Right atrium auricular region (tissue), 2 donors: ENCODE results near the gene SH2D3A. TPM values are rescaled to one million over a fixed set of nuclear protein-coding genes. Genes with fewer than 3 reads are reported as not detected.

ENCODE experiments used
- DNase-seq: peaks from one replicate; pipeline ENCODE4 v3.0.0-alpha.2; 2019; ENCODE audit warnings: low spot score
- H3K27ac ChIP-seq, 2 donors: fragments of 200-600 bp; sonication (generic); 1 replicate in 1 of 2; 2 replicates in 1 of 2; pipeline ENCODE4 v1.5.1; 2016 to 2019
- H3K27me3 ChIP-seq, 2 donors: fragments of 200-600 bp; sonication (generic); one replicate each; pipeline versions ENCODE4 v1.5.1 to v1.6.0; 2017 to 2019
- H3K36me3 ChIP-seq: fragments of 200-600 bp; sonication (generic); one replicate; pipeline ENCODE4 v1.5.1; 2016
- H3K4me1 ChIP-seq, 2 donors: fragments of 200-600 bp; sonication (generic); one replicate each; pipeline versions ENCODE4 v1.5.1 to v1.6.0; 2017 to 2019
- H3K4me3 ChIP-seq, 2 donors: fragments of 200-600 bp; sonication (generic); 1 replicate in 1 of 2; 2 replicates in 1 of 2; pipeline ENCODE4 v1.5.1; 2017 to 2019; ENCODE audit warnings: mild to moderate bottlenecking in 1 of 2, moderate library complexity in 1 of 2
- H3K9me3 ChIP-seq, 2 donors: fragments of 200-600 bp; sonication (generic); one replicate each; pipeline ENCODE4 v1.5.1; 2019
- total RNA-seq, 2 donors: library from RNA; depleted of rRNA; stranded (reverse); fragments of >200 nt; gene quantifications; one replicate each; pipeline ENCODE4 v1.1.0, GENCODE V29; 2016
- TF ChIP-seq, protein P1 (sequence below), 2 donors: fragments of 200-600 bp; sonication (generic); IDR thresholded peaks; one replicate each; pipeline ENCODE4 v1.5.1; 2019; ENCODE audit warnings: antibody characterized with exemption in 2 of 2

The SH2D3A gene
- total RNA-seq, 2 donors from 2014 or later = not detected

DNA sequence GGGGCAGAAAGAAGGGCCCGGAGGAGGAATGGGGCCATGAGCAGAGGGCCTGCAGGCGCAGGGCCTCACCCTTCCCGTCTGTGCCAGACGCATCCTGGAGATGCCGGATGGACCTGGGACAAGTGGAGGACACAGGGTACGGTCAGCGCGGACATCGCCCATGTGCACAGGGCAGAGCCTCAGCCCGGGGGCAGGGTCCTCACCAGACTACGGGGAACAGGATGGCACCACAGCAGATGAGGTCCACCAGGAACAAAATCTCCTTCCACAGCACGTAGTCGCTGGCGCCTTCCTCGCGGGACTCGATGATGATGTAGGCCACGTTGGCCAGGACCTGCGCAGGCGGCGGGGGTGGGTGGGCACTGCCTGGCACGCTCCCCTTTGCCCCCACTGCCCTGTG lies 35.4 kb downstream of the SH2D3A start:
- Histone ChIP-seq H3K4me1 (peaks cover 0 to 14% of the 10 kb centered on the region in 2 donors), H3K27ac (no peak overlapping the region), H3K4me3 (no peak overlapping the region), H3K9me3 (no peaks in the 10 kb centered on the region), H3K27me3 (no peaks in the 10 kb centered on the region), H3K36me3 (peaks cover 17% of the 10 kb centered on the region)
- DNase-seq = no peak
- TF ChIP-seq, protein P1, sequence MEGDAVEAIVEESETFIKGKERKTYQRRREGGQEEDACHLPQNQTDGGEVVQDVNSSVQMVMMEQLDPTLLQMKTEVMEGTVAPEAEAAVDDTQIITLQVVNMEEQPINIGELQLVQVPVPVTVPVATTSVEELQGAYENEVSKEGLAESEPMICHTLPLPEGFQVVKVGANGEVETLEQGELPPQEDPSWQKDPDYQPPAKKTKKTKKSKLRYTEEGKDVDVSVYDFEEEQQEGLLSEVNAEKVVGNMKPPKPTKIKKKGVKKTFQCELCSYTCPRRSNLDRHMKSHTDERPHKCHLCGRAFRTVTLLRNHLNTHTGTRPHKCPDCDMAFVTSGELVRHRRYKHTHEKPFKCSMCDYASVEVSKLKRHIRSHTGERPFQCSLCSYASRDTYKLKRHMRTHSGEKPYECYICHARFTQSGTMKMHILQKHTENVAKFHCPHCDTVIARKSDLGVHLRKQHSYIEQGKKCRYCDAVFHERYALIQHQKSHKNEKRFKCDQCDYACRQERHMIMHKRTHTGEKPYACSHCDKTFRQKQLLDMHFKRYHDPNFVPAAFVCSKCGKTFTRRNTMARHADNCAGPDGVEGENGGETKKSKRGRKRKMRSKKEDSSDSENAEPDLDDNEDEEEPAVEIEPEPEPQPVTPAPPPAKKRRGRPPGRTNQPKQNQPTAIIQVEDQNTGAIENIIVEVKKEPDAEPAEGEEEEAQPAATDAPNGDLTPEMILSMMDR (IDR thresholded peaks at IDR 0.05) = no peak

DNA sequence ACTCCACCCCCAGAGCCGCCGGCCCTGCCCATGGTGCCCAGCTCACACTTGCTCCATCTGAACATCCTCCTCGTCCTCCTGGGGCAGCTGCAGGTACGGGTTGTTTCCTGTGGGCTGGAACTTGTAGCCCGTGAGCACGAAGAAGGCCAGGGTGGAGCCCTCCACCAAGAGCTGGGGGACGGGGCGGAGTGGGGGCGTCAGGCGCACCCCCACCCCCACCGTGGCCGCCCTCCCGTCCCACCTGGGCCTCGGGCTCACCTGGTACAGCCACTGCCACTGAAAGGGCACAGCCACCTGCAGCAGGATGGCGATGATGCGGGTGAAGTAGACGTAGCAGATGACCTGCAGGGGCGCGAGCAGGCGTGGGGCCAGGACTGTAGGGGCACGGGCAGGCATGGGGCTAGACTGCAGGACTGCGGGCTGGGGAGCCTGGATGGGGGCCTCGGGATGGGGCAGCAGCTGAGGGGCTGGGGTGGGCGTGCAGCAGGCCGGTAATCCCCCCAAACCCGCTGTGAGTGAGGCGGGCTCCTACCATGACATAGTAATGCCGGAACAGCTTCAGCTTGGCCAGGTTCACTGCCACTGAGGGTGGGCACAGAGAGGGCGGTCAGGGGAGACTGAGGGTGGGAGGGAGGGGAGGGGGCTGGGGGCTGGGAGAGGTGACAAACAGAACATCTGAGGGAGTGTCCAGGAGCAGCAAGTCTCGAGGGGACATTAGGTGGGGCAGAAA lies 36.1 kb downstream of the SH2D3A start:
- no peaks in the 10 kb centered on the region for H3K27me3 ChIP-seq
- H3K27ac ChIP-seq = no peak overlapping the region
- no peak for DNase-seq
- TF ChIP-seq, protein P1 (IDR thresholded peaks at IDR 0.05) = no peak
- peaks cover 17% of the 10 kb centered on the region for H3K36me3 ChIP-seq
- peaks cover 0 to 8% of the 10 kb centered on the region in 2 donors for H3K4me1 ChIP-seq
- H3K4me3 ChIP-seq = no peak overlapping the region
- H3K9me3 ChIP-seq = no peaks in the 10 kb centered on the region

DNA sequence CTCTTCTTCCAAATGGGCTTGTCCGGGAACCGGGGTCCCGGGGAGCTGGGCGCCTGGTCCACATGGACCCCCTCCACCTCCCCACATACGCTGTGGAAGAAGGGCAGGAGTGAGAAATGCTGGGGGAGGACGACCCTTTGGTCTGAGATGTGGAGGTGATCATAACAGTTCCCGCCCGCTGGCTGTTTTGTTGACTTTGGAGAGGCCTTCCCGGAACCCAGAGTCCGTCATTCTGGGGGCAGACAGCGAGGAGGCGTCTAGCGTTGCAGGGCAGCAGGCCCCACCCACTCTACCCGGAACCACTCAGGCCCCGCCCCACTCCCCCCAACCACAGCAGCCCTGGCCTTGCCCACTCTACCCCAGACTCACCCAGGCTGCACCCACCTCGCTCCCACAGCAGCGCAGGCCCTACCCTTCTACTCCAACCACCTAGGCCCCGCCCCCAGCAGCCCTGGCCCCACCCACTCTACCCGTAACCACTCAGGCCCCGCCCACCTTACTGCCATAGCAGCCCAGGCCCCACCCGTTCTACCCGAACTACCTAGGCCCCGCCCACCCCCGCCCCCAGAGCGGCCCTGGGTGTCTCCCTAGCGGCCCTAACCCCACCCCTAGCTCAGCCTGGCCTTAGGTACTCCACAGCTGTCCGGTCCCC lies 37.0 kb downstream of the SH2D3A start:
- H3K4me1 ChIP-seq = no peaks in the 10 kb centered on the region
- no peaks in the 10 kb centered on the region for H3K27me3 ChIP-seq
- no peak for DNase-seq
- H3K9me3 ChIP-seq = no peaks in the 10 kb centered on the region
- H3K36me3 ChIP-seq = peaks cover 17% of the 10 kb centered on the region
- H3K27ac ChIP-seq = no peak overlapping the region
- no peak overlapping the region for H3K4me3 ChIP-seq
- TF ChIP-seq, protein P1 (IDR thresholded peaks at IDR 0.05) = no peak

DNA sequence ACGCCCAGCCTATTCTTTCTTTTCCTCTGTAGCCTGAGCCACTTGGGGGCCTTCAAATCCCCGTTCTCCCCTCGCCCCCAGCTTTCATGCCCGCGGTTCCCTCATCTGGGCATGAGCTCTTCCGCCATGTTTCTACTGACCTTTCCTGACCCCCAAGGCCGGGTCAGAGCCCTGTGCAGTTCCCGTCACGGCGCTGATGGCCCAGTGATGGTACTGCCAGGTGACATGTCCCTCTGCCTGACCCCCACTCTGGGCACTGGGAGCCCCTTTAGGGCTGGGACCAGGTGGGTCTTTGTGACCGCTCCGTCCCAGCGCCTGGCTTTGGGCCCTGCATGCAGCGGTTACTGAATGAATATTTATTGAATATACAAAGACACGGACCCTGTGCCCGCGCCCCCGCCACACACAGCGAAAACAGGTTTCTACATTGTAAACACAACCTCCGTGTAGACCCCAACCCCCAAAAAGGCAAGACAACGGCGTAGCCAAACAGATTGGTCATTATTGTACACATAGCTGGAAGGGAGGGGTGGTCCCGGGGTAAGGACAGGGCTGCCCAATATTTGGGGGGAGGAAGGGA lies 37.6 kb downstream of the SH2D3A start:
- H3K4me3 ChIP-seq = no peak overlapping the region
- H3K27ac ChIP-seq = no peak overlapping the region
- peaks cover 17% of the 10 kb centered on the region for H3K36me3 ChIP-seq
- no peaks in the 10 kb centered on the region for H3K27me3 ChIP-seq
- no peak for DNase-seq
- H3K4me1 ChIP-seq = no peaks in the 10 kb centered on the region
- TF ChIP-seq, protein P1 (IDR thresholded peaks at IDR 0.05) = no peak
- H3K9me3 ChIP-seq = no peaks in the 10 kb centered on the region

DNA sequence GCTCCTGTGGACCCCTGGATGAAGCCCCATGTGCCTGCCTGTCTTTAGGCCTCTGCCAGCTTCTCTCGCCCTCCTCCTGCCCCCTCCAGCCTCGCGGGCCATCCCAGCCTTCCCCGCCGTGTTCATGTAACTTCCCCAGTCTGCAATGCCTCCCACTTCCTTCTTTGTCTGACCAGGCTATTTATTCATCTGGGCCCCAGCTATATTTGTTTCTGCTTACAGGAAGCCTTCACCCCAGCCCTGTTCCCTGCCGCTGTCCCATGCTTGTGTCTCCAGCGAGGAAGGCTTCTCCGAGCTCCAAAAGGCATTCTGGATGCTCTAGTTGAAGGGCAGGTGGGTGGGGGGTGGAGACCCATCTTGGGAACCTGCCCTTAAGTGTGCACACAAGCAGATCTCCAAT lies 38.9 kb downstream of the SH2D3A start:
- no peaks in the 10 kb centered on the region for H3K9me3 ChIP-seq
- TF ChIP-seq, protein P1 (IDR thresholded peaks at IDR 0.05) = no peak
- peaks cover 16% of the 10 kb centered on the region for H3K36me3 ChIP-seq
- no peak overlapping the region for H3K4me3 ChIP-seq
- no peaks in the 10 kb centered on the region for H3K4me1 ChIP-seq
- no peak for DNase-seq
- no peaks in the 10 kb centered on the region for H3K27me3 ChIP-seq
- H3K27ac ChIP-seq = no peak overlapping the region
